Endothelial cell of umbilical vein (primary cell): ENCODE data around the gene ZNF503. TPM values are rescaled to one million over a fixed set of nuclear protein-coding genes. Genes with fewer than 3 reads are reported as not detected.

ENCODE experiments used
- BruUV-seq: library from RNA; stranded (reverse); fragments of 400-500 nt; replicated peaks from 2 replicates; lab custom pipeline; 2021; lab: Mats Ljungman, UMichigan
- CTCF ChIA-PET: fragments of 300-600, 350-600 bp; sonication (Branson Sonifier 250); formaldehyde crosslinking; loops from one replicate; lab custom pipeline; 2021; ENCODE audit warnings: antibody characterized with exemption, inconsistent platforms; lab: Charles Lee
- POLR2A ChIA-PET: fragments of 300-600, 350-600 bp; sonication (Branson Sonifier 250); formaldehyde crosslinking; loops from one replicate; lab custom pipeline; 2021; ENCODE audit warnings: antibody characterized with exemption, inconsistent platforms; lab: Charles Lee
- DNase-seq: peaks from one replicate; pipeline ENCODE4 v3.0.0-alpha.2; 2011; ENCODE audit warnings: low read depth, low spot score
- FAIRE-seq: peaks from 2 replicates; lab custom pipeline; 2011; peaks lifted over from hg19 to GRCh38; lab: Jason Lieb, UNC
- H2AFZ ChIP-seq: 2 replicates; pipeline ENCODE4 v1.6.0; 2012; ENCODE audit warnings: low read depth, low read length, control low read depth, inconsistent platforms
- H3K27ac ChIP-seq: 2 replicates; pipeline ENCODE4 v1.5.1; 2011; ENCODE audit warnings: low read depth, mild to moderate bottlenecking, control low read depth, low read length, moderate library complexity; ENCODE audit not compliant: insufficient read depth
- H3K27me3 ChIP-seq, 2 experiments: 2 replicates each; pipeline versions ENCODE4 v1.6.0 to v1.6.1; 2011; ENCODE audit warnings: low read length in 2 of 2, mixed read lengths in 1 of 2; ENCODE audit not compliant: control insufficient read depth in 2 of 2, insufficient read depth in 2 of 2
- H3K36me3 ChIP-seq, 2 experiments: 2 replicates in 1 of 2; 3 replicates in 1 of 2; pipeline ENCODE4 v1.5.1; 2011; ENCODE audit warnings: low read length in 2 of 2, mild to moderate bottlenecking in 1 of 2, moderate library complexity in 1 of 2; ENCODE audit not compliant: control insufficient read depth in 2 of 2, insufficient read depth in 2 of 2; ENCODE audit errors: extremely low read depth in 1 of 2
- H3K4me1 ChIP-seq: 3 replicates; pipeline ENCODE4 v1.5.1; 2011; ENCODE audit warnings: mild to moderate bottlenecking, low read length; ENCODE audit not compliant: control insufficient read depth, insufficient read depth; ENCODE audit errors: extremely low read depth
- H3K4me2 ChIP-seq: 2 replicates; pipeline ENCODE4 v1.6.1; 2011; ENCODE audit warnings: low read length, control low read depth, mixed read lengths; ENCODE audit not compliant: insufficient read depth
- H3K4me3 ChIP-seq, 3 experiments: fragments of 200-600 bp in 1 of 3; sonication (generic), shearing (Covaris generic) in 1 of 3; replicated peaks in 1 of 3; 2 replicates each; pipeline ENCODE4 v1.5.1; 2011 to 2016; ENCODE audit warnings: control low read depth in 3 of 3, low read length in 3 of 3, mild to moderate bottlenecking in 2 of 3, inconsistent platforms in 1 of 3, low read depth in 1 of 3, moderate library complexity in 1 of 3; ENCODE audit not compliant: insufficient read depth in 1 of 3
- H3K79me2 ChIP-seq: 2 replicates; pipeline ENCODE4 v1.6.0; 2012; ENCODE audit warnings: low read length, inconsistent platforms; ENCODE audit not compliant: control insufficient read depth, insufficient read depth
- H3K9ac ChIP-seq: replicated peaks from 2 replicates; pipeline ENCODE3; 2011; ENCODE audit warnings: low read length, control low read depth; ENCODE audit not compliant: insufficient read depth; ENCODE audit errors: extremely low read depth
- H3K9me1 ChIP-seq: replicated peaks from 3 replicates; pipeline ENCODE4 v1.6.0; 2011; ENCODE audit warnings: mild to moderate bottlenecking, low read length; ENCODE audit not compliant: control insufficient read depth, insufficient read depth; ENCODE audit errors: extremely low read depth
- H3K9me3 ChIP-seq: replicated peaks from 2 replicates; pipeline ENCODE4 v1.5.1; 2012; ENCODE audit warnings: low read length, inconsistent platforms; ENCODE audit not compliant: control insufficient read depth, insufficient read depth
- H4K20me1 ChIP-seq: replicated peaks from 2 replicates; pipeline ENCODE3; 2011; ENCODE audit warnings: mild to moderate bottlenecking, low read length; ENCODE audit not compliant: control insufficient read depth, insufficient read depth; ENCODE audit errors: extremely low read depth
- CTCF ChIP-seq, 2 donors: IDR thresholded peaks; 1 replicate in 1 of 2; 2 replicates in 1 of 2; pipeline ENCODE4 v1.5.1; 2011; ENCODE audit warnings: low read length in 2 of 2, mild to moderate bottlenecking in 2 of 2, moderate library complexity in 2 of 2, control low read depth in 1 of 2, inconsistent platforms in 1 of 2, low read depth in 1 of 2; ENCODE audit not compliant: insufficient read depth in 1 of 2; ENCODE audit errors: extremely low read depth in 1 of 2
- EZH2 ChIP-seq: IDR thresholded peaks from 2 replicates; pipeline ENCODE4 v1.6.1; 2012; ENCODE audit warnings: borderline replicate concordance, low read depth, mild to moderate bottlenecking, moderate library complexity, low read length, inconsistent platforms; ENCODE audit not compliant: severe bottlenecking
- FOS ChIP-seq: IDR thresholded peaks from 2 replicates; pipeline ENCODE4 v1.6.1; 2011; ENCODE audit warnings: mild to moderate bottlenecking, low read length, moderate library complexity, borderline replicate concordance; ENCODE audit not compliant: insufficient read depth
- GATA2 ChIP-seq: IDR thresholded peaks from 2 replicates; pipeline ENCODE4 v1.7.0; 2011; ENCODE audit warnings: low read depth, mild to moderate bottlenecking, moderate library complexity, mixed read lengths, low read length; ENCODE audit not compliant: insufficient read length, insufficient read depth
- JUN ChIP-seq: IDR thresholded peaks from 2 replicates; pipeline ENCODE4 v1.6.1; 2011; ENCODE audit warnings: borderline replicate concordance, low read depth; ENCODE audit not compliant: insufficient read length, insufficient read depth
- MAX ChIP-seq: IDR thresholded peaks from 2 replicates; pipeline ENCODE4 v1.6.1; 2011; ENCODE audit not compliant: insufficient read depth, insufficient read length
- MYC ChIP-seq: IDR thresholded peaks from one replicate; pipeline ENCODE4 v1.6.1; 2011; ENCODE audit warnings: mild to moderate bottlenecking, low read depth, low read length
- POLR2A ChIP-seq: IDR thresholded peaks from 2 replicates; pipeline ENCODE4 v1.6.1; 2012; ENCODE audit warnings: low read depth, mild to moderate bottlenecking, control low read depth, low read length
- POLR2AphosphoS5 ChIP-seq: IDR thresholded peaks from 2 replicates; pipeline ENCODE4 v1.6.1; 2012; ENCODE audit warnings: low read depth, mild to moderate bottlenecking, control low read depth, low read length, moderate library complexity; ENCODE audit not compliant: insufficient read depth
- dilution Hi-C: fragments of 300-500 bp; cut with MboI; formaldehyde crosslinking; loops from one replicate; pipeline ENCODE4 v1.15.0; 2019; ENCODE audit warnings: low sequenced_read_pairs; ENCODE audit not compliant: extremely low pct_ligation_motif_present
- intact Hi-C: fragments of 100-400 bp; cut with micrococcal nuclease; formaldehyde crosslinking; loops from one replicate; pipeline ENCODE4 v1.10.0; 2022
- polyA plus RNA-seq, 4 experiments: library from polyadenylated mRNA; depleted of rRNA in 3 of 4; stranded (reverse) in 3 of 4; unstranded in 1 of 4; fragments of >200 nt; gene quantifications; 2 replicates each; pipeline versions ENCODE4 v1.2.1 to v1.2.3, GENCODE V29; 2011 to 2012; ENCODE audit warnings: missing spikeins in 1 of 4
- total RNA-seq: library from RNA; stranded (reverse); gene quantifications from 2 replicates; pipeline ENCODE4 v1.2.3, GENCODE V29; 2021

The ZNF503 gene
- total and polyA plus RNA-seq, 2 donors (not counting 3 experiments of a cell fraction or from before 2014, with no cell fraction given): 0.58 to 2.2 TPM

GRCh38 chr10:75390178-75390577 lies 11.4 kb downstream of the ZNF503 start:
- BruUV-seq: no TSS peak
- no peaks in the 10 kb centered on the region for H3K27me3 ChIP-seq
- intact Hi-C loops (no loop called here), dilution Hi-C loops (no loop called here)
- H3K36me3 ChIP-seq: no peaks in the 10 kb centered on the region
- ChIA-PET POLR2A (no interaction called here), CTCF (no interaction called here)
- no peak overlapping the region for H3K9ac ChIP-seq
- H3K9me1 ChIP-seq: no peaks in the 10 kb centered on the region
- TF ChIP-seq EZH2 (no peak), MYC (no peak), FOS (no peak), GATA2 (no peak), CTCF (IDR thresholded peaks at IDR 0.05; ENCODE audit: extremely low read depth in 1 of 2, insufficient read depth in 1 of 2, low read depth in 1 of 2, low read length in 2 of 2) (no peak), MAX (no peak), JUN (no peak), POLR2AphosphoS5 (no peak), POLR2A (no peak)
- no peak overlapping the region for H2AFZ ChIP-seq
- no peaks in the 10 kb centered on the region for H3K9me3 ChIP-seq
- no peaks in the 10 kb centered on the region for H3K4me1 ChIP-seq
- H4K20me1 ChIP-seq: no peaks in the 10 kb centered on the region
- no peak overlapping the region for H3K4me3 ChIP-seq
- no peak overlapping the region for H3K4me2 ChIP-seq
- FAIRE-seq: no peak
- no peaks in the 10 kb centered on the region for H3K79me2 ChIP-seq
- no peak for DNase-seq
- no peak overlapping the region for H3K27ac ChIP-seq
